ENCODE measurements around the gene ZNF729. TPM values are rescaled to one million over a fixed set of nuclear protein-coding genes. Genes with fewer than 3 reads are reported as not detected.

Gene ZNF729
- not detected in 2 replicates for total RNA-seq

DNA sequence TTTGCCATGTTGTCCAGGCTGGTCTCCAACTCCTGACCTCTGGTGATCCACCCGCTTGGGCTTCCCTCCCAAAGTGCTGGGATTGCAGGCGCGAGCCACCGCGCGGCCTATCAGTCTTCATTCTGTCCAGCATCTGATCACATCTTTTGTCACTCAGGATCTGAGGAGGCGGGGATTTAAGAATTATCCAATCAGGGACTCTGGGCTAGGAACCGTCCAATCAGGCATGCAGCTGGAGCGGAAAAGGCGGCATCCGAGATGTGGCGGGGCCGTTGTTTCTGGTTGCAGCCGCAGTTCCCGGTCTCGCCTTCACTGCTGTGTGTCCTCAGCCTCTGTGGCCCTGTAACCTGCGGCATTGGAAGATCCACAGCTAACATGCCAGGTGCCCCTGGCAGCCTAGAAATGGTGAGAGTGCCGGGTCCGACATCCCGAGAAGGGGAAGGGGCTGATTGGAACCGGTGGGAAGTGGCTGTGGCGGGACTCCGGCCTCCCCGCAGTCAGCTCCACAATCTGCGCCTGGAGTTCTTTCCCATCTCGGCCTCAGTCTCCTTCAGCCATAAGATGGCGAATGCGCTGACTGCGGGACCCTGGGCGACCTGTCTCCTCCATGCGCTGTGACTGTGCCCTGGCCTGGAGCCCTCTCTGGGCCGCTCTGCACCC lies at the start of gene ZNF729:
Gene ZNF729, plus strand, starts transcription at position 291 of the 660 bp plus-strand sequence. Its CDS starts 85 bp downstream, at position 376.

Other genes with a start within 250 kb of the ZNF729 start
- gene ZNF257, start 234.0 kb upstream of the ZNF729 start, total RNA-seq: 1.8 and 3.1 TPM in 2 replicates
- gene ZNF676, start 89.5 kb upstream of the ZNF729 start, total RNA-seq: not detected in 2 replicates
- not detected in 2 replicates for gene ZNF98, start 135.9 kb downstream of the ZNF729 start, total RNA-seq

All from mammary microvascular endothelial cell (primary cell).